Brain microvascular endothelial cell (primary cell): ENCODE measurements around the gene ATP5F1B.

Experiments used
- DNase-seq: peaks from one replicate; pipeline ENCODE4 v3.0.0-alpha.2; 2020
- H3K27ac ChIP-seq: fragments of 250-450 bp; sonication (Bioruptor Pico); 2 replicates; pipeline ENCODE4 v1.5.1; 2020; ENCODE audit warnings: mild to moderate bottlenecking, moderate library complexity
- H3K27me3 ChIP-seq: fragments of 250-450 bp; sonication (Bioruptor Pico); replicated peaks from 2 replicates; pipeline ENCODE4 v1.5.1; 2020; ENCODE audit warnings: mild to moderate bottlenecking
- H3K36me3 ChIP-seq: fragments of 250-450 bp; sonication (Bioruptor Pico); replicated peaks from 2 replicates; pipeline ENCODE4 v1.5.1; 2020; ENCODE audit warnings: mild to moderate bottlenecking
- H3K4me3 ChIP-seq: 2 replicates; pipeline ENCODE4 v1.5.1; 2011; ENCODE audit warnings: low read depth, mild to moderate bottlenecking, control low read depth, low read length, moderate library complexity
- CTCF ChIP-seq: IDR thresholded peaks from 2 replicates; pipeline ENCODE4 v1.5.1; 2011; ENCODE audit warnings: low read depth, mild to moderate bottlenecking, moderate library complexity, low read length, control low read depth, inconsistent platforms; ENCODE audit errors: missing control alignments
- in situ Hi-C: cut with HindIII; loops from 2 replicates; pipeline ENCODE4 v1.10.0; 2017; ENCODE audit warnings: low sequenced_read_pairs, low pct_ligation_motif_present

Gene ATP5F1B

GRCh38 chr12:56590237-56590830 is 55.5 kb downstream of the ATP5F1B start:
- Histone ChIP-seq H3K27ac (no peak overlapping the region), H3K36me3 (peaks cover 31% of the 10 kb centered on the region), H3K4me3 (no peak overlapping the region), H3K27me3 (no peaks in the 10 kb centered on the region)
- in situ Hi-C loops: no loop called here
- peak; percentile 23 for DNase-seq
- TF ChIP-seq CTCF: peak; percentile 73

- Histone ChIP-seq H3K4me3 (no peak overlapping the region), H3K27me3 (no peaks in the 10 kb centered on the region), H3K27ac (no peak overlapping the region), H3K36me3 (peaks cover 30% of the 10 kb centered on the region)
- no peak for TF ChIP-seq CTCF
- no peak for DNase-seq
- in situ Hi-C loops: no loop called here
Observed at GRCh38 chr12:56589783-56590182, 56.0 kb downstream of the ATP5F1B start.
